C1 segment of cervical spinal cord (tissue), 14 donors: ENCODE measurements around the gene GTF3C4.

ENCODE experiments used
- DNase-seq, 14 donors: peaks; one replicate each; lab custom pipeline; 2025; lab: John Stamatoyannopoulos, UW

GTF3C4 gene

GRCh38 chr9:132648283-132648682 lies 22.0 kb upstream of the GTF3C4 start:
- no peak for DNase-seq

- no peak for DNase-seq
These were observed 21.6 kb upstream of the GTF3C4 start for GRCh38 chr9:132648685-132649084.

- DNase-seq = no peak
These were observed 19.0 kb upstream of the GTF3C4 start for GRCh38 chr9:132651259-132651658.

GRCh38 chr9:132656299-132656698 lies 14.0 kb upstream of the GTF3C4 start:
- DNase-seq = no peak

GRCh38 chr9:132662152-132662945 lies 7.9 kb upstream of the GTF3C4 start:
- peak in 1 of 14 donors; percentile 67 for DNase-seq

GRCh38 chr9:132663117-132663516 lies 7.1 kb upstream of the GTF3C4 start:
- DNase-seq = peak in 1 of 14 donors; percentile 51

- DNase-seq = no peak
These were observed 6.4 kb upstream of the GTF3C4 start for GRCh38 chr9:132663851-132664250.

GRCh38 chr9:132669319-132669697 lies 956 bp upstream of the GTF3C4 start:
- no peak for DNase-seq

GRCh38 chr9:132669698-132670456 lies 387 bp upstream of the GTF3C4 start, which contains the start of gene DDX31:
DDX31 (minus strand) TSS chr9:132669983; CDS start chr9:132669934, 49 bp downstream.
- DNase-seq = peak in 13 of 14 donors; percentile 67 to 91 (median 83)

GRCh38 chr9:132671620-132672412 lies 1.6 kb downstream of the GTF3C4 start:
- no peak for DNase-seq

- DNase-seq = no peak
These were observed 2.1 kb downstream of the GTF3C4 start for GRCh38 chr9:132672413-132672690.

- peak in 1 of 14 donors; percentile 12 for DNase-seq
These were observed 3.1 kb downstream of the GTF3C4 start for GRCh38 chr9:132673355-132673754.

GRCh38 chr9:132674485-132674884 lies 4.2 kb downstream of the GTF3C4 start:
- no peak for DNase-seq

GRCh38 chr9:132677976-132678375 lies 7.7 kb downstream of the GTF3C4 start:
- DNase-seq = peak in 1 of 14 donors; percentile 60

- DNase-seq = no peak
These were observed 9.8 kb downstream of the GTF3C4 start for GRCh38 chr9:132679946-132680625.

GRCh38 chr9:132681561-132681960 lies 11.3 kb downstream of the GTF3C4 start:
- DNase-seq = no peak

GRCh38 chr9:132683873-132684272 lies 13.6 kb downstream of the GTF3C4 start:
- DNase-seq = no peak

- no peak for DNase-seq
These were observed 20.4 kb downstream of the GTF3C4 start for GRCh38 chr9:132690696-132691095.

GRCh38 chr9:132694144-132694543 lies 23.9 kb downstream of the GTF3C4 start:
- DNase-seq = no peak

GRCh38 chr9:132697230-132697629 lies 27.0 kb downstream of the GTF3C4 start:
- no peak for DNase-seq

- no peak for DNase-seq
These were observed 28.7 kb downstream of the GTF3C4 start for GRCh38 chr9:132698989-132699388.

- DNase-seq = no peak
These were observed 29.7 kb downstream of the GTF3C4 start for GRCh38 chr9:132699956-132700355.
